HFFc6 (cell line): ENCODE data around the gene OAS3. TPM values are rescaled to one million over a fixed set of nuclear protein-coding genes. Genes with fewer than 3 reads are reported as not detected.

Experiments used
- DNase-seq: peaks from one replicate; pipeline ENCODE4 v3.0.0-alpha.2; 2018
- H3K27ac Mint-ChIP-seq: 2 replicates; pipeline ENCODE4 v1.8.0; 2020; ENCODE audit warnings: mild to moderate bottlenecking, mixed read lengths
- H3K27me3 Mint-ChIP-seq: 2 replicates; pipeline ENCODE4 v1.8.0; 2021; ENCODE audit warnings: mild to moderate bottlenecking, moderate library complexity, mixed read lengths; ENCODE audit not compliant: insufficient read depth
- H3K36me3 Mint-ChIP-seq: 2 replicates; pipeline ENCODE4 v1.8.0; 2021; ENCODE audit warnings: low read depth, mixed read lengths
- H3K4me1 Mint-ChIP-seq: 2 replicates; pipeline ENCODE4 v1.8.0; 2020; ENCODE audit warnings: low read depth, mixed read lengths
- H3K4me3 Mint-ChIP-seq: 2 replicates; pipeline ENCODE4 v1.8.0; 2020; ENCODE audit warnings: mild to moderate bottlenecking, moderate library complexity, mixed read lengths
- H3K9me3 Mint-ChIP-seq: 2 replicates; pipeline ENCODE4 v1.8.0; 2020; ENCODE audit warnings: mild to moderate bottlenecking, mixed read lengths
- total RNA-seq, 6 experiments: library from RNA; stranded (reverse); fragmentation: NEBNext Ultra II Directional; extraction: Animal tissue kit (Norgen Biotek cat#: 25700); gene quantifications; 2 replicates in 1 of 6; 3 replicates in 5 of 6; pipeline ENCODE4 v1.2.3, GENCODE V29; 2021
- TF ChIP-seq, protein P1 (sequence below): fragments of 200-600 bp; sonication (generic); IDR thresholded peaks from 2 replicates; pipeline ENCODE4 v1.5.0; 2021; ENCODE audit warnings: antibody characterized with exemption, mild to moderate bottlenecking

The OAS3 gene
- total RNA-seq, 6 experiments from 2014 or later, result 3.3 to 11.3 (median 9.0) TPM

DNA sequence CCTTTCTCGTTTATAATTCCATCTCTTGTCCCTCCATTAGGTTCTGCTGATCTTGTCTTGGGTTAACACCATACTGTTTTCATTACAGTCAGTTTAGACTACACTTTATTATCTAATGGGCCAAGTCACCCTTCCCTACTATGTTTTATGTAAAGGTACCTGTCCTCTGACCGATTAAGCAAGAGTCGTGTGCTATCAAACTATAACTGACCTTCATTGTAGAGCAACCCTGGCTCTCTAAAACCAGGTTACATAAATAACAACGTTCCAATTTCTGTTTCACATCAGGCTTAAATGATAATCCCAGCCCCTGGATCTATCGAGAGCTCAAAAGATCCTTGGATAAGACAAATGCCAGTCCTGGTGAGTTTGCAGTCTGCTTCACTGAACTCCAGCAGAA is 56.7 kb downstream of the OAS3 start:
- TF ChIP-seq, protein P1, sequence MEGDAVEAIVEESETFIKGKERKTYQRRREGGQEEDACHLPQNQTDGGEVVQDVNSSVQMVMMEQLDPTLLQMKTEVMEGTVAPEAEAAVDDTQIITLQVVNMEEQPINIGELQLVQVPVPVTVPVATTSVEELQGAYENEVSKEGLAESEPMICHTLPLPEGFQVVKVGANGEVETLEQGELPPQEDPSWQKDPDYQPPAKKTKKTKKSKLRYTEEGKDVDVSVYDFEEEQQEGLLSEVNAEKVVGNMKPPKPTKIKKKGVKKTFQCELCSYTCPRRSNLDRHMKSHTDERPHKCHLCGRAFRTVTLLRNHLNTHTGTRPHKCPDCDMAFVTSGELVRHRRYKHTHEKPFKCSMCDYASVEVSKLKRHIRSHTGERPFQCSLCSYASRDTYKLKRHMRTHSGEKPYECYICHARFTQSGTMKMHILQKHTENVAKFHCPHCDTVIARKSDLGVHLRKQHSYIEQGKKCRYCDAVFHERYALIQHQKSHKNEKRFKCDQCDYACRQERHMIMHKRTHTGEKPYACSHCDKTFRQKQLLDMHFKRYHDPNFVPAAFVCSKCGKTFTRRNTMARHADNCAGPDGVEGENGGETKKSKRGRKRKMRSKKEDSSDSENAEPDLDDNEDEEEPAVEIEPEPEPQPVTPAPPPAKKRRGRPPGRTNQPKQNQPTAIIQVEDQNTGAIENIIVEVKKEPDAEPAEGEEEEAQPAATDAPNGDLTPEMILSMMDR, result no peak
- no peak for DNase-seq
- H3K9me3 Mint-ChIP-seq, result no peaks in the 10 kb centered on the region; the same call in 1 of the 2 replicates
- no peaks in the 10 kb centered on the region for H3K36me3 Mint-ChIP-seq
- H3K27me3 Mint-ChIP-seq, result peaks cover 23% of the 10 kb centered on the region
- H3K4me3 Mint-ChIP-seq, result no peak overlapping the region
- no peaks in the 10 kb centered on the region for H3K4me1 Mint-ChIP-seq
- H3K27ac Mint-ChIP-seq, result no peak overlapping the region

DNA sequence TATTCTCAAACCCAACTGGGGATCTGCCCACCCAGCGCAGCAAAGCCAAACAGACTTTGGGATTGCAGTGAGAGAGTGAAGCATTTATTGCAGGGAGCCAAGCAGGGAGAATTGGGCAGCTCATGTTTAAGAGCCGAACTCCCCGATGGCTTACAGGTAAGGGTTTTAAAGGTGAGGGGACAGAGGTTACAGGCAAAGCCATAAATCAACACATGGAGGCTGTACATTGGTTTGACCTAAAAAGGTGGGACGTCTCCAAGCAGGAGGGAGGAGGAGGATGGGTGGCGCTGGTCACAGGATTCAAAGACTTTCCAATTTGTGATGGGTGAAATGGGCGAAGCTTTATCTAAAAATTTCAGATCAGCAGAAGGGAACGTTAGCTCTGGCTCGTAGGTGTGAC is 58.2 kb downstream of the OAS3 start:
- H3K4me1 Mint-ChIP-seq, result no peaks in the 10 kb centered on the region
- H3K36me3 Mint-ChIP-seq, result no peaks in the 10 kb centered on the region
- peaks cover 27% of the 10 kb centered on the region for H3K27me3 Mint-ChIP-seq
- H3K9me3 Mint-ChIP-seq, result no peaks in the 10 kb centered on the region; the same call in 1 of the 2 replicates
- TF ChIP-seq, protein P1, result no peak
- no peak for DNase-seq
- H3K4me3 Mint-ChIP-seq, result no peak overlapping the region
- H3K27ac Mint-ChIP-seq, result no peak overlapping the region

DNA sequence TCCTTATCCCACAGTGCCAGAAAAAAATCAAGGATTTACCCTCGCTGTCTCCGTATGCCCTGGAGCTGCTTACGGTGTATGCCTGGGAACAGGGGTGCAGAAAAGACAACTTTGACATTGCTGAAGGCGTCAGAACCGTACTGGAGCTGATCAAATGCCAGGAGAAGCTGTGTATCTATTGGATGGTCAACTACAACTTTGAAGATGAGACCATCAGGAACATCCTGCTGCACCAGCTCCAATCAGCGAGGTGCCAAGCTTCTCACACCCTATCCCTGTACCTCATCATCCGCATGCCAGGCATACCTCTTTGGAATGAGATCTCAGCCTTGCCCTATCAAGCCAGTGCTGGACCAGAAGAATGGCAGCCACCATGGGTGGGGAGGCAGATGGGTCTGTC is 59.2 kb downstream of the OAS3 start:
- no peaks in the 10 kb centered on the region for H3K4me1 Mint-ChIP-seq
- no peak overlapping the region for H3K27ac Mint-ChIP-seq
- H3K27me3 Mint-ChIP-seq, result peaks cover 31% of the 10 kb centered on the region
- no peaks in the 10 kb centered on the region; the same call in 1 of the 2 replicates for H3K9me3 Mint-ChIP-seq
- no peaks in the 10 kb centered on the region for H3K36me3 Mint-ChIP-seq
- DNase-seq, result no peak
- TF ChIP-seq, protein P1, result no peak
- H3K4me3 Mint-ChIP-seq, result no peak overlapping the region

DNA sequence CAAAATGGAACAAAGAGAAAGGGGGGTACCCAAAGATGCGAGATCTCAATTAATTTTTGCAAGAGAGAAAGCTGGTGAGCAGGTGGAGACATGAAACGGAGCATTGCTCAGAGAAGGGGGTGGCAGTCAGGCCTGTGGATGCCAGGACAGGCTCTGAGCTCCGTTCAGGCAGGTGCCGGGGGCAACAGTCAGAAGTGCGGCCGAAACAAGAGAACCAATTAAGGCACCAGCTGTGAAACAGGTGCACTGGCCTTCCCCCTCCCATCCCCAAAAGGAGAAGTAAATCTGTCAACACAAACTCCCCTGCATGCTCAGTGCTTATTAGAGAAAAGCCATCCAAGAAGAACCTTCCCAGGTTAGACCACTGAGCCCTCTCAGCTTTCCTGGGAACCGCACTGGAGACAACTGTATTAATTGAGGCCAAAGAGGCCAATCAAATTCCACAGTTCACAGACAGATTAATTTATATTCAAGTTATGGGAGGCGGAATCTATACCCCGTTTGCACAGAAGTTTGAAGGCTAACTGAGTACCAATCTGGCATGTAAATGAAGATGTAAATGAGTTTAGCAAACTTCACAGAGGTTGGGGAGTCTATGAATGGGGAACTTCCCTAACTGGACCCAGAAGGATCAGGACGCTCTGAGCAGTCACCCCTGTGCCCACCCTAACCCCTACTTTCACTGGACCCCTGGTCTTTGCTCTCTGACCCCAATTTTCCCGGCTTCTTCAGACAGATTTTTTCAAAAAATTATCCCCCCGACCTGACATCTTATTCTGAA is 60.9 kb downstream of the OAS3 start:
- Mint-ChIP-seq H3K27ac (no peak overlapping the region), H3K4me1 (no peaks in the 10 kb centered on the region), H3K4me3 (no peak overlapping the region), H3K36me3 (no peaks in the 10 kb centered on the region), H3K9me3 (no peaks in the 10 kb centered on the region; the same call in 1 of the 2 replicates), H3K27me3 (peaks cover 46% of the 10 kb centered on the region)
- TF ChIP-seq, protein P1, result no peak
- DNase-seq, result no peak

DNA sequence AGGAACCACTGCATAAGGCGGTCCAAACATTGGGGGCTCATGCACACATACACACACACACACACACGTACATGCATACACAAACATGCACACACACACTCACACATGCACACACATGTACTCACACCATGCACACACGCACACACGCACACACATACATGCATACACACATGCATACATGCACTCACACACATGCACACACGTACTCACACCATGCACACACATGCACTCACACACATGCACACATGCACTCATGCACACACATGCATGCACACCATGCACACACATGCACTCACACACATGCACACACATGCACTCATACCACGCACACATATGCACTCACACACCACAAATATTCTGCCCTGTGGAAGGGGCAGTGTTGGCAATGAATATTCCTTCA is 62.2 kb downstream of the OAS3 start:
- H3K4me1 Mint-ChIP-seq, result no peaks in the 10 kb centered on the region

More for the DNA sequence above, 62.2 kb downstream of the OAS3 start:
- Mint-ChIP-seq H3K9me3 (no peaks in the 10 kb centered on the region; the same call in 1 of the 2 replicates), H3K27me3 (peaks cover 46% of the 10 kb centered on the region), H3K27ac (no peak overlapping the region), H3K36me3 (no peaks in the 10 kb centered on the region), H3K4me3 (no peak overlapping the region)
- no peak for DNase-seq
- TF ChIP-seq, protein P1, result no peak
